Midbrain (tissue), 1 donor: ENCODE data around the gene GOLGA3.
"Not testable (repeated sequence)": the region's sequence is repeated elsewhere in the genome, so short reads cannot be mapped to it uniquely, and the experiment has no call there.

ENCODE experiments used
- DNase-seq: peaks from one replicate; lab custom pipeline; 2025; lab: John Stamatoyannopoulos, UW

Gene GOLGA3

GRCh38 chr12:132779781-132780353 is 48.8 kb downstream of the GOLGA3 start:
- no peak for DNase-seq

GRCh38 chr12:132777614-132778013 is 51.1 kb downstream of the GOLGA3 start:
- no peak for DNase-seq

GRCh38 chr12:132776816-132777568 is 51.7 kb downstream of the GOLGA3 start:
- peak; percentile 31 for DNase-seq

GRCh38 chr12:132776230-132776625 is 52.4 kb downstream of the GOLGA3 start:
- DNase-seq, result not testable (repeated sequence)

- DNase-seq, result no peak
Measured at GRCh38 chr12:132775502-132776229, 53.0 kb downstream of the GOLGA3 start.

GRCh38 chr12:132774646-132775275 is 53.9 kb downstream of the GOLGA3 start:
- no peak for DNase-seq

GRCh38 chr12:132774159-132774558 is 54.5 kb downstream of the GOLGA3 start:
- DNase-seq, result no peak

GRCh38 chr12:132773077-132773955 is 55.4 kb downstream of the GOLGA3 start:
- DNase-seq, result no peak

- DNase-seq, result no peak
Measured at GRCh38 chr12:132772606-132773005, 56.1 kb downstream of the GOLGA3 start.

- no peak for DNase-seq
Measured at GRCh38 chr12:132771126-132771838, 57.4 kb downstream of the GOLGA3 start.

GRCh38 chr12:132766380-132767085 is 62.1 kb downstream of the GOLGA3 start:
- peak; percentile 7 for DNase-seq

GRCh38 chr12:132765361-132765760 is 63.3 kb downstream of the GOLGA3 start:
- DNase-seq, result no peak

GRCh38 chr12:132764231-132764630 is 64.4 kb downstream of the GOLGA3 start:
- no peak for DNase-seq

- DNase-seq, result peak; percentile 82
Measured at GRCh38 chr12:132761921-132762583, 66.6 kb downstream of the GOLGA3 start.

GRCh38 chr12:132761032-132761920 is 67.4 kb downstream of the GOLGA3 start, which contains the start of gene ANKLE2:
ANKLE2 (minus strand) TSS chr12:132761832; CDS start chr12:132761798, 34 bp downstream.
- DNase-seq, result peak; percentile 40

- DNase-seq, result no peak
Measured at GRCh38 chr12:132759359-132759758, 69.3 kb downstream of the GOLGA3 start.

GRCh38 chr12:132758825-132759224 is 69.8 kb downstream of the GOLGA3 start:
- DNase-seq, result not testable (repeated sequence)

GRCh38 chr12:132754160-132754932 is 74.3 kb downstream of the GOLGA3 start:
- DNase-seq, result no peak
